ENCODE results near the gene CEP83. TPM values are rescaled to one million over a fixed set of nuclear protein-coding genes. Genes with fewer than 3 reads are reported as not detected.
A peak's percentile ranks its signal among the peaks of the same experiment; 100 is the strongest.

The CEP83 gene
- total and polyA plus RNA-seq, 8 donors = 11.9 to 46.1 (median 38.8) TPM

DNA sequence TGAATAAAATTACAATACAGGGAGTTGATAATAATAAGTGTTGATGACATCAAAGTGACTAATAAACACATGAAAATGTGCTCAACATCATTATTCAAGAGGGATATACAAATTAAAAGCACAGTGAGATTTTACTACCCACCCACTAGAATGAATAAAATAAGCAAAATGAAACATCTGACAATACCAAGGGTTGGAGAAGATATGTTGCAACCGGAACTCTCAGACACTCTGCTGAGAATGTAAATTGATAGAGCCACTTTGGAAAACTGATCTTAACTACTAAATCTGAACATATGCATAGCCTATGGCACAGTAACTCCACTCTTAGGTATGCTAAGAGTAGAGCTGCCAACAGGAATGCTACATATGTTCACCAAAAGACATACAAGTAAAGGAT lies 44.0 kb upstream of the CEP83 start:
- intact Hi-C loops (cut with DNase I) = no loop called here
- DNase-seq = no peak

DNA sequence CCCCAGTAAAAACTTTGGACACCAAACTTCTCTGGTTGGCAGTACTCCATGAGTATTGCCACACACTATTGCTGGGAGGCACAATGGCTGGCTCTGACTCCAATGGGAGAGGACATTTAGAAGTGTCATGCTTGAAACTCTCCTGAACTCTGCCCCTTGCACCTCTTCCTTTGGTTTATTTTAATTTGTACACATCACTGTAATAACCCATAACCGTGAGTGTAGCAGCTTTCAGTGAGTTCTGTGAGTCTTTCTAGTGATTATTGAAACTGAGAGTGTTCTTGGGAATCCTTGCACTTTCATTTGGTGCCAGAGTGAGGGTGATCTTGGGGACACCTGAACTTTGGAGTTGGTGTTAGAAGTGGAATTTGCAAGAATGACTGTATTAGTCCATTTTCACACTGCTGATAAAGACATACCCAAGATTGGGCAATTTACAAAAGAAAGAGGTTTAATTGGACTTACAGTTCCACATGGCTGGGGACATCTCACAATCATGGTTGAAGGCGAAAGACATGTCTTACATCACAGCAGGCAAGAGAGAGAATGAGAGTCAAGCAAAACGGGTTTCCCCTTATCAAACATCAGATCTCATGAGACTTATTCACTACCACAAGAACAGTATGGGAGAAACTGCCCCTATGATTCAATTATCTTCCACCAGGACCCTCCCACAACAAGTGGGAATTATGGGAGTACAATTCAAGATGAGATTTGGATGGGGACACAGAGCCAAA lies 41.3 kb upstream of the CEP83 start:
- H3K9me3 ChIP-seq = peaks cover 0 to 12% of the 10 kb centered on the region in 2 donors
- no peaks in the 10 kb centered on the region for H3K36me3 ChIP-seq
- no peaks in the 10 kb centered on the region for H3K4me1 ChIP-seq
- no peak overlapping the region for H3K27ac ChIP-seq
- intact Hi-C loops (cut with DNase I) = no loop called here
- no peaks in the 10 kb centered on the region for H3K27me3 ChIP-seq
- DNase-seq (no peak), ATAC-seq (no peak)
- no peak overlapping the region for H3K4me3 ChIP-seq
- TF ChIP-seq, protein P1, sequence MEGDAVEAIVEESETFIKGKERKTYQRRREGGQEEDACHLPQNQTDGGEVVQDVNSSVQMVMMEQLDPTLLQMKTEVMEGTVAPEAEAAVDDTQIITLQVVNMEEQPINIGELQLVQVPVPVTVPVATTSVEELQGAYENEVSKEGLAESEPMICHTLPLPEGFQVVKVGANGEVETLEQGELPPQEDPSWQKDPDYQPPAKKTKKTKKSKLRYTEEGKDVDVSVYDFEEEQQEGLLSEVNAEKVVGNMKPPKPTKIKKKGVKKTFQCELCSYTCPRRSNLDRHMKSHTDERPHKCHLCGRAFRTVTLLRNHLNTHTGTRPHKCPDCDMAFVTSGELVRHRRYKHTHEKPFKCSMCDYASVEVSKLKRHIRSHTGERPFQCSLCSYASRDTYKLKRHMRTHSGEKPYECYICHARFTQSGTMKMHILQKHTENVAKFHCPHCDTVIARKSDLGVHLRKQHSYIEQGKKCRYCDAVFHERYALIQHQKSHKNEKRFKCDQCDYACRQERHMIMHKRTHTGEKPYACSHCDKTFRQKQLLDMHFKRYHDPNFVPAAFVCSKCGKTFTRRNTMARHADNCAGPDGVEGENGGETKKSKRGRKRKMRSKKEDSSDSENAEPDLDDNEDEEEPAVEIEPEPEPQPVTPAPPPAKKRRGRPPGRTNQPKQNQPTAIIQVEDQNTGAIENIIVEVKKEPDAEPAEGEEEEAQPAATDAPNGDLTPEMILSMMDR (IDR thresholded peaks at IDR 0.05) = no peak

More for the DNA sequence above, 44.0 kb upstream of the CEP83 start:
- TF ChIP-seq, protein P1 (IDR thresholded peaks at IDR 0.05) = no peak
- Histone ChIP-seq H3K4me1 (no peaks in the 10 kb centered on the region), H3K27me3 (no peaks in the 10 kb centered on the region), H3K36me3 (no peaks in the 10 kb centered on the region), H3K4me3 (no peak overlapping the region), H3K9me3 (peaks cover 0 to 12% of the 10 kb centered on the region in 2 donors), H3K27ac (no peak overlapping the region)
- ATAC-seq = no peak

DNA sequence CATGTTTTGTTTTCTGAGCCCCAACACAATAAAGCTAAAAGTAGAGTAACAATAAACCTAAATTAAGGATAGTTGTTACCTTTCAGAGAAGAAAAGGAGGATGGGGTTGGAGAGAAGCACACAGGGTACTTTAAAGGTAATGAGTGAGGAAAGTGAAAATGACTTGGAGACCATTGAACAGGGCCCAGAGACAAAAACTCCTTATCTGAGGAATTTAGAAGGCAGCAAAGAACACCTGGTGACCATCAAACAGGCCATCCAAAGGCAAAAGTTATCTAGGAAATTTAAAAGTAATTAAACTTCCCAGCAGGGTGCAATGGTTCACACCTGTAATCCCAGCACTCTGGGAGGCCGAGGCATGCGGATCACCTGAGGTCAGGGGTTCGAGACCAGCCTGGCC lies 39.0 kb upstream of the CEP83 start:
- ATAC-seq (no peak), DNase-seq (no peak)
- Histone ChIP-seq H3K36me3 (no peaks in the 10 kb centered on the region), H3K4me1 (no peaks in the 10 kb centered on the region), H3K27me3 (no peaks in the 10 kb centered on the region), H3K9me3 (peaks cover 0 to 12% of the 10 kb centered on the region in 2 donors), H3K4me3 (no peak overlapping the region), H3K27ac (no peak overlapping the region)
- TF ChIP-seq, protein P1 (IDR thresholded peaks at IDR 0.05) = no peak
- intact Hi-C loops (cut with DNase I) = no loop called here

DNA sequence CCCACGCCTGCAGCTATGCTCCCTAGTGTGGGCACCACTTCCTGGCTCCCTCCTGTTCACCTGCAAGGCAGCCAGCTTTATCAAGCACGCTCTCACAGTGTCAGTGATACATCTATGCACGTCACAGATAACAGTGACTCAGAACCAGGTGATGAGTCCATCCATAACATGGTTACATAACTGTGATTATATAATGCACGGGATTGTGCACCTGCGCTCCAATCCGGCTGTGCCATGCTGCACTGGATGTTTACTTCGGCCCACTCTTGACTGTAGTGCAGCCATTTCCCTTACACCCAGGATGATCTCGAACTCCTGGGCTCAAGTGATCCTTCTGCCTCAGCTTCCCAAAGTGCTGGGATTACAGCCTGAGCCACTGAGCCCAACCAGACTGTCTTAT lies 38.4 kb upstream of the CEP83 start:
- Histone ChIP-seq H3K4me1 (no peaks in the 10 kb centered on the region), H3K27ac (no peak overlapping the region), H3K9me3 (peaks cover 0 to 11% of the 10 kb centered on the region in 2 donors), H3K36me3 (no peaks in the 10 kb centered on the region), H3K27me3 (no peaks in the 10 kb centered on the region), H3K4me3 (no peak overlapping the region)
- intact Hi-C loops (cut with DNase I) = no loop called here
- DNase-seq = no peak
- ATAC-seq = no peak
- TF ChIP-seq, protein P1 (IDR thresholded peaks at IDR 0.05) = no peak

- Histone ChIP-seq H3K4me1 (no peaks in the 10 kb centered on the region), H3K27ac (no peak overlapping the region), H3K9me3 (no peaks in the 10 kb centered on the region), H3K4me3 (no peak overlapping the region), H3K27me3 (no peaks in the 10 kb centered on the region), H3K36me3 (no peaks in the 10 kb centered on the region)
- TF ChIP-seq, protein P1 (IDR thresholded peaks at IDR 0.05) = no peak
- peak in 1 of 4 donors; percentile 2 for DNase-seq
- intact Hi-C loops (cut with DNase I) = no loop called here
- ATAC-seq = no peak
Observed at GRCh38 chr12:94495445-94496115, 35.9 kb upstream of the CEP83 start.

Data from left lung (tissue), 10 donors.